ENCODE results near the gene FRMD1.

Gene FRMD1

GRCh38 chr6:168100011-168100802, 21.2 kb upstream of the FRMD1 start:
- Histone ChIP-seq H3K4me3 (replicated peaks; ENCODE audit: insufficient read depth, low read length) (no peak overlapping the region), H3K27me3 (ENCODE audit: insufficient read depth, poor library complexity, severe bottlenecking) (peaks cover 7% of the 10 kb centered on the region), H3K27ac (replicated peaks) (no peak overlapping the region)
- DNase-seq (ENCODE audit: low read depth in 1 of 2, low spot score in 1 of 2): no peak
- TF ChIP-seq, protein P1, sequence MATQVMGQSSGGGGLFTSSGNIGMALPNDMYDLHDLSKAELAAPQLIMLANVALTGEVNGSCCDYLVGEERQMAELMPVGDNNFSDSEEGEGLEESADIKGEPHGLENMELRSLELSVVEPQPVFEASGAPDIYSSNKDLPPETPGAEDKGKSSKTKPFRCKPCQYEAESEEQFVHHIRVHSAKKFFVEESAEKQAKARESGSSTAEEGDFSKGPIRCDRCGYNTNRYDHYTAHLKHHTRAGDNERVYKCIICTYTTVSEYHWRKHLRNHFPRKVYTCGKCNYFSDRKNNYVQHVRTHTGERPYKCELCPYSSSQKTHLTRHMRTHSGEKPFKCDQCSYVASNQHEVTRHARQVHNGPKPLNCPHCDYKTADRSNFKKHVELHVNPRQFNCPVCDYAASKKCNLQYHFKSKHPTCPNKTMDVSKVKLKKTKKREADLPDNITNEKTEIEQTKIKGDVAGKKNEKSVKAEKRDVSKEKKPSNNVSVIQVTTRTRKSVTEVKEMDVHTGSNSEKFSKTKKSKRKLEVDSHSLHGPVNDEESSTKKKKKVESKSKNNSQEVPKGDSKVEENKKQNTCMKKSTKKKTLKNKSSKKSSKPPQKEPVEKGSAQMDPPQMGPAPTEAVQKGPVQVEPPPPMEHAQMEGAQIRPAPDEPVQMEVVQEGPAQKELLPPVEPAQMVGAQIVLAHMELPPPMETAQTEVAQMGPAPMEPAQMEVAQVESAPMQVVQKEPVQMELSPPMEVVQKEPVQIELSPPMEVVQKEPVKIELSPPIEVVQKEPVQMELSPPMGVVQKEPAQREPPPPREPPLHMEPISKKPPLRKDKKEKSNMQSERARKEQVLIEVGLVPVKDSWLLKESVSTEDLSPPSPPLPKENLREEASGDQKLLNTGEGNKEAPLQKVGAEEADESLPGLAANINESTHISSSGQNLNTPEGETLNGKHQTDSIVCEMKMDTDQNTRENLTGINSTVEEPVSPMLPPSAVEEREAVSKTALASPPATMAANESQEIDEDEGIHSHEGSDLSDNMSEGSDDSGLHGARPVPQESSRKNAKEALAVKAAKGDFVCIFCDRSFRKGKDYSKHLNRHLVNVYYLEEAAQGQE (IDR thresholded peaks at IDR 0.05; ENCODE audit: insufficient replicate concordance, low read depth): no peak
- TF ChIP-seq GABPA (IDR thresholded peaks at IDR 0.05; ENCODE audit: low read depth): no peak
- TF ChIP-seq POLR2AphosphoS5 (IDR thresholded peaks at IDR 0.05; ENCODE audit: low read depth): no peak
- TF ChIP-seq, protein P2, sequence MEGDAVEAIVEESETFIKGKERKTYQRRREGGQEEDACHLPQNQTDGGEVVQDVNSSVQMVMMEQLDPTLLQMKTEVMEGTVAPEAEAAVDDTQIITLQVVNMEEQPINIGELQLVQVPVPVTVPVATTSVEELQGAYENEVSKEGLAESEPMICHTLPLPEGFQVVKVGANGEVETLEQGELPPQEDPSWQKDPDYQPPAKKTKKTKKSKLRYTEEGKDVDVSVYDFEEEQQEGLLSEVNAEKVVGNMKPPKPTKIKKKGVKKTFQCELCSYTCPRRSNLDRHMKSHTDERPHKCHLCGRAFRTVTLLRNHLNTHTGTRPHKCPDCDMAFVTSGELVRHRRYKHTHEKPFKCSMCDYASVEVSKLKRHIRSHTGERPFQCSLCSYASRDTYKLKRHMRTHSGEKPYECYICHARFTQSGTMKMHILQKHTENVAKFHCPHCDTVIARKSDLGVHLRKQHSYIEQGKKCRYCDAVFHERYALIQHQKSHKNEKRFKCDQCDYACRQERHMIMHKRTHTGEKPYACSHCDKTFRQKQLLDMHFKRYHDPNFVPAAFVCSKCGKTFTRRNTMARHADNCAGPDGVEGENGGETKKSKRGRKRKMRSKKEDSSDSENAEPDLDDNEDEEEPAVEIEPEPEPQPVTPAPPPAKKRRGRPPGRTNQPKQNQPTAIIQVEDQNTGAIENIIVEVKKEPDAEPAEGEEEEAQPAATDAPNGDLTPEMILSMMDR (IDR thresholded peaks at IDR 0.05; ENCODE audit: insufficient read depth, low read length): no peak
- TF ChIP-seq SPI1 (IDR thresholded peaks at IDR 0.05; ENCODE audit: borderline replicate concordance, low read depth): no peak

- Histone ChIP-seq H3K4me3 (replicated peaks; ENCODE audit: insufficient read depth, low read length) (no peak overlapping the region), H3K27ac (replicated peaks) (no peak overlapping the region), H3K27me3 (ENCODE audit: insufficient read depth, poor library complexity, severe bottlenecking) (peaks cover 7% of the 10 kb centered on the region)
- DNase-seq (ENCODE audit: low read depth in 1 of 2, low spot score in 1 of 2): no peak
- TF ChIP-seq, protein P1 (IDR thresholded peaks at IDR 0.05; ENCODE audit: insufficient replicate concordance, low read depth): no peak
- TF ChIP-seq SPI1 (IDR thresholded peaks at IDR 0.05; ENCODE audit: borderline replicate concordance, low read depth) (no peak), POLR2AphosphoS5 (IDR thresholded peaks at IDR 0.05; ENCODE audit: low read depth) (no peak), GABPA (IDR thresholded peaks at IDR 0.05; ENCODE audit: low read depth) (no peak)
- TF ChIP-seq, protein P2 (IDR thresholded peaks at IDR 0.05; ENCODE audit: insufficient read depth, low read length): no peak
These were observed 20.4 kb upstream of the FRMD1 start for GRCh38 chr6:168099201-168100010.

DNA sequence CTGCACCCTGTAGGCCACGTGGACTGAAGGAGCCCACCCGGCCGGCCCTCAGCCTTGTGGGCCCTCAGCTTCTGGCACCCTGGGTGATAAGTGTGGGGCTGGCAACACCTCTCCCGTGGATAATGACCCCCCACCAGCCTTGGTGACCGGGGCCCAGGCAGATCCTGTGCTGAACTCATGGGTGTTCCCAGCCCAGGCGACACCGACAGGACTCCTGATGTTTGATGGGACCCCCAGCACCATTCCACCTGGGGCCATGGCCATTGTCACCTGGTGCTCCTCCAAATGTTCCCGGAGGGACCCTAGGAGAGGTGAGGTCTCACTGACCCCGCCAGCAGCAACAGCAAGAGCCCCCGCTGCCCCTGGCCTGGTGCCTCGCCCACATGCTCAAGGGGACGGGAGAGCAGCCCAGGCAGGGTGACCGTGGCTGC, 19.4 kb upstream of the FRMD1 start:
- TF ChIP-seq GABPA (IDR thresholded peaks at IDR 0.05; ENCODE audit: low read depth): no peak
- TF ChIP-seq POLR2AphosphoS5 (IDR thresholded peaks at IDR 0.05; ENCODE audit: low read depth): no peak
- TF ChIP-seq, protein P1 (IDR thresholded peaks at IDR 0.05; ENCODE audit: insufficient replicate concordance, low read depth): no peak
- no peak for TF ChIP-seq SPI1 (IDR thresholded peaks at IDR 0.05; ENCODE audit: borderline replicate concordance, low read depth)
- TF ChIP-seq, protein P2 (IDR thresholded peaks at IDR 0.05; ENCODE audit: insufficient read depth, low read length): no peak
- Histone ChIP-seq H3K4me3 (replicated peaks; ENCODE audit: insufficient read depth, low read length) (no peak overlapping the region), H3K27me3 (ENCODE audit: insufficient read depth, poor library complexity, severe bottlenecking) (peaks cover 7% of the 10 kb centered on the region), H3K27ac (replicated peaks) (no peak overlapping the region)
- no peak for DNase-seq (ENCODE audit: low read depth in 1 of 2, low spot score in 1 of 2)
